HG03196 (cell line): ENCODE results near the gene JARID2.

Experiments
- ATAC-seq: cut with Tn5 transposase; IDR thresholded peaks from one replicate; pipeline ENCODE4 v1.9.1; 2021; ENCODE audit not compliant: unreplicated experiment

JARID2 gene

GRCh38 chr6:15245361-15246216, at the start of gene JARID2:
Gene JARID2 (plus strand): TSS chr6:15246069. CDS start chr6:15246540, 471 bp downstream.
- peak; percentile 50 for ATAC-seq

GRCh38 chr6:15200087-15200486, 45.8 kb upstream of the JARID2 start:
- ATAC-seq = no peak

GRCh38 chr6:15205321-15205720, 40.5 kb upstream of the JARID2 start:
- ATAC-seq = no peak

- ATAC-seq = no peak
These were observed 39.0 kb upstream of the JARID2 start for GRCh38 chr6:15206887-15207286.

- no peak for ATAC-seq
These were observed 37.9 kb upstream of the JARID2 start for GRCh38 chr6:15207923-15208322.

GRCh38 chr6:15213838-15214400, 31.9 kb upstream of the JARID2 start:
- ATAC-seq = no peak

- no peak for ATAC-seq
These were observed 27.5 kb upstream of the JARID2 start for GRCh38 chr6:15218401-15218800.

- no peak for ATAC-seq
These were observed 25.8 kb upstream of the JARID2 start for GRCh38 chr6:15220062-15220461.

GRCh38 chr6:15227827-15228318, 18.0 kb upstream of the JARID2 start:
- no peak for ATAC-seq

GRCh38 chr6:15230827-15231226, 15.0 kb upstream of the JARID2 start:
- no peak for ATAC-seq

GRCh38 chr6:15232836-15233510, 12.9 kb upstream of the JARID2 start:
- no peak for ATAC-seq

- ATAC-seq = no peak
These were observed 11.7 kb upstream of the JARID2 start for GRCh38 chr6:15234068-15234758.

- no peak for ATAC-seq
These were observed 6.1 kb upstream of the JARID2 start for GRCh38 chr6:15239616-15240364.

GRCh38 chr6:15242503-15242902, 3.4 kb upstream of the JARID2 start:
- no peak for ATAC-seq

GRCh38 chr6:15242937-15243614, 2.8 kb upstream of the JARID2 start:
- ATAC-seq = no peak

- ATAC-seq = no peak
These were observed 1.8 kb upstream of the JARID2 start for GRCh38 chr6:15243910-15244619.

- peak; percentile 15 for ATAC-seq
These were observed 1.1 kb upstream of the JARID2 start for GRCh38 chr6:15244620-15245360.

GRCh38 chr6:15246217-15246665, 372 bp downstream of the JARID2 start:
- ATAC-seq = no peak
